Astrocyte (in vitro differentiated cells and primary cell): ENCODE results near the gene BATF3. TPM values are rescaled to one million over a fixed set of nuclear protein-coding genes. Genes with fewer than 3 reads are reported as not detected.

Experiments used
- DNase-seq: peaks from one replicate; pipeline ENCODE4 v3.0.0-alpha.2; 2010; ENCODE audit warnings: low read depth
- FAIRE-seq: peaks from 2 replicates; lab custom pipeline; 2011; peaks lifted over from hg19 to GRCh38; lab: Jason Lieb, UNC
- H2AFZ ChIP-seq: 2 replicates; pipeline ENCODE4 v1.6.0; 2012; ENCODE audit warnings: low read depth, low read length, inconsistent platforms
- H3K27ac ChIP-seq: 2 replicates; pipeline ENCODE4 v1.5.1; 2011; ENCODE audit warnings: low read depth, low read length, inconsistent platforms
- H3K27me3 ChIP-seq: 2 replicates; pipeline ENCODE4 v1.6.0; 2011; ENCODE audit warnings: low read length, inconsistent platforms; ENCODE audit not compliant: insufficient read depth
- H3K36me3 ChIP-seq: 2 replicates; pipeline ENCODE4 v1.5.1; 2011; ENCODE audit warnings: low read length, inconsistent platforms; ENCODE audit not compliant: insufficient read depth
- H3K4me1 ChIP-seq: 2 replicates; pipeline ENCODE4 v1.5.1; 2011; ENCODE audit warnings: low read length, inconsistent platforms; ENCODE audit not compliant: insufficient read depth
- H3K4me2 ChIP-seq: 2 replicates; pipeline ENCODE4 v1.6.0; 2012; ENCODE audit warnings: low read length, inconsistent platforms
- H3K4me3 ChIP-seq: 2 replicates; pipeline ENCODE4 v1.5.1; 2011; ENCODE audit warnings: low read depth, mild to moderate bottlenecking, low read length, inconsistent platforms; ENCODE audit not compliant: insufficient read depth
- H3K79me2 ChIP-seq: 2 replicates; pipeline ENCODE4 v1.6.0; 2012; ENCODE audit warnings: mild to moderate bottlenecking, low read length, inconsistent platforms; ENCODE audit not compliant: insufficient read depth
- H3K9ac ChIP-seq: 2 replicates; pipeline ENCODE4 v1.6.0; 2012; ENCODE audit warnings: mild to moderate bottlenecking, low read length, inconsistent platforms
- H3K9me3 ChIP-seq: 2 replicates; pipeline ENCODE4 v1.5.1; 2012; ENCODE audit warnings: low read depth, mild to moderate bottlenecking, low read length, inconsistent platforms; ENCODE audit not compliant: insufficient read depth
- H4K20me1 ChIP-seq: 2 replicates; pipeline ENCODE4 v1.6.0; 2012; ENCODE audit warnings: low read length, inconsistent platforms; ENCODE audit not compliant: insufficient read depth
- H3K27ac Mint-ChIP-seq: one replicate; pipeline ENCODE4 v1.8.0; 2021; ENCODE audit warnings: mild to moderate bottlenecking, mixed read lengths; ENCODE audit not compliant: unreplicated experiment
- H3K27me3 Mint-ChIP-seq: one replicate; pipeline ENCODE4 v1.8.0; 2021; ENCODE audit warnings: low read depth, mixed read lengths; ENCODE audit not compliant: unreplicated experiment
- H3K36me3 Mint-ChIP-seq: one replicate; pipeline ENCODE4 v1.8.0; 2021; ENCODE audit warnings: low read depth, mixed read lengths; ENCODE audit not compliant: unreplicated experiment
- H3K4me1 Mint-ChIP-seq: one replicate; pipeline ENCODE4 v1.8.0; 2021; ENCODE audit warnings: low read depth, mixed read lengths; ENCODE audit not compliant: unreplicated experiment
- H3K4me3 Mint-ChIP-seq: one replicate; pipeline ENCODE4 v1.8.0; 2021; ENCODE audit warnings: mild to moderate bottlenecking, moderate library complexity, mixed read lengths; ENCODE audit not compliant: unreplicated experiment
- H3K9me3 Mint-ChIP-seq: one replicate; pipeline ENCODE4 v1.8.0; 2021; ENCODE audit warnings: mild to moderate bottlenecking, mixed read lengths; ENCODE audit not compliant: unreplicated experiment
- EZH2 ChIP-seq: IDR thresholded peaks from 2 replicates; pipeline ENCODE4 v1.6.1; 2012; ENCODE audit warnings: mild to moderate bottlenecking, low read length, inconsistent platforms; ENCODE audit not compliant: insufficient read depth
- total RNA-seq: library from RNA; stranded (reverse); gene quantifications from 2 replicates; pipeline ENCODE4 v1.2.1, GENCODE V29; 2021
- TF ChIP-seq, protein P1 (sequence below): IDR thresholded peaks from 2 replicates; pipeline ENCODE4 v1.5.1; 2011; ENCODE audit warnings: low read depth, mild to moderate bottlenecking, inconsistent platforms, low read length, moderate library complexity; ENCODE audit not compliant: insufficient read depth

Gene BATF3
- total RNA-seq, 1 donor from 2014 or later, result 1.9 TPM

DNA sequence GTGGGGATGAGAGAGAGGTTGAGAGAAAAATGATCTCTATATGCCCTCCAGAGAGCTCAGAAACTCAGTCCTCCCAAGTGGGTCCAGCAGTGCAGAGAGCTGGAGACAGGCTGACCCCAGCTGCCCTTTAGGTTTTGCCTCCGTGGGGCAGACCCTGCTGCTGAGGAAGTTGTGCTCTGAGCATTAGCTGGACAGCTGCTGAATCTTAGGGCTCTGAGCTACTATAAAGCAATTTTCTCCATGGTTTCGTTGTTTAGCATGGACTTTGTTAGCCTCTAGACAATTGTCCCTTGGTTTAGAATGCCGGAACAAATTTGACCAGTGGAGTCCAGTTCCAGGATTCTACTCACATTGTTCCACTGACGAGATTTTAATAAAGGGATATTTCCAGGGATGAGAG is 22.1 kb downstream of the BATF3 start:
- no peak overlapping the region for H3K27ac ChIP-seq
- no peaks in the 10 kb centered on the region for H4K20me1 ChIP-seq
- no peaks in the 10 kb centered on the region for H3K4me1 ChIP-seq
- Mint-ChIP-seq H3K4me3 (no peak overlapping the region), H3K27me3 (peaks cover 10% of the 10 kb centered on the region), H3K27ac (no peak overlapping the region), H3K36me3 (no peaks in the 10 kb centered on the region), H3K9me3 (no peaks in the 10 kb centered on the region), H3K4me1 (no peaks in the 10 kb centered on the region)
- H2AFZ ChIP-seq, result no peak overlapping the region
- no peak overlapping the region for H3K9ac ChIP-seq
- no peaks in the 10 kb centered on the region for H3K79me2 ChIP-seq
- H3K9me3 ChIP-seq, result no peaks in the 10 kb centered on the region
- DNase-seq (no peak), FAIRE-seq (no peak)
- H3K4me2 ChIP-seq, result no peak overlapping the region
- H3K36me3 ChIP-seq, result no peaks in the 10 kb centered on the region
- peaks cover 2% of the 10 kb centered on the region for H3K27me3 ChIP-seq
- H3K4me3 ChIP-seq, result no peak overlapping the region
- no peak for TF ChIP-seq EZH2
- TF ChIP-seq, protein P1, sequence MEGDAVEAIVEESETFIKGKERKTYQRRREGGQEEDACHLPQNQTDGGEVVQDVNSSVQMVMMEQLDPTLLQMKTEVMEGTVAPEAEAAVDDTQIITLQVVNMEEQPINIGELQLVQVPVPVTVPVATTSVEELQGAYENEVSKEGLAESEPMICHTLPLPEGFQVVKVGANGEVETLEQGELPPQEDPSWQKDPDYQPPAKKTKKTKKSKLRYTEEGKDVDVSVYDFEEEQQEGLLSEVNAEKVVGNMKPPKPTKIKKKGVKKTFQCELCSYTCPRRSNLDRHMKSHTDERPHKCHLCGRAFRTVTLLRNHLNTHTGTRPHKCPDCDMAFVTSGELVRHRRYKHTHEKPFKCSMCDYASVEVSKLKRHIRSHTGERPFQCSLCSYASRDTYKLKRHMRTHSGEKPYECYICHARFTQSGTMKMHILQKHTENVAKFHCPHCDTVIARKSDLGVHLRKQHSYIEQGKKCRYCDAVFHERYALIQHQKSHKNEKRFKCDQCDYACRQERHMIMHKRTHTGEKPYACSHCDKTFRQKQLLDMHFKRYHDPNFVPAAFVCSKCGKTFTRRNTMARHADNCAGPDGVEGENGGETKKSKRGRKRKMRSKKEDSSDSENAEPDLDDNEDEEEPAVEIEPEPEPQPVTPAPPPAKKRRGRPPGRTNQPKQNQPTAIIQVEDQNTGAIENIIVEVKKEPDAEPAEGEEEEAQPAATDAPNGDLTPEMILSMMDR, result no peak

DNA sequence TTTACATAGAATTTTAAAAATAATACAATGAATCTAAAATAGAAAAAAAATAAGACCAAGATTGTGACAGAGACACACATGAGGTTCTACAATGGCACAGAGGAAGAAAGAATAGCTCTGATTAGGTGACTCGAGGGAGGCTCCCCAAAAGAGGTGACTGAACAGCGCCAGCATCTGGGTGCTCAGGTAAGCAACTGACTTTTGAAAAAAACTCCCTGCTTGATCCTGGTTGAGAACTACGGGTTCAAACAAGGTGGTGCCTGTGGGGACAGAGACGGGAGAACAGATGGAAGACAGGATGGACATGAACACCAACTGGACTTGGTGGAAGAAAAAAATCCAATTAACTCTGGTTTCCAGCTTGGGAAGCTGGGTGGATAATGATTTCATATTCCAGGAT is 22.5 kb downstream of the BATF3 start:
- TF ChIP-seq, protein P1, result no peak
- no peak for TF ChIP-seq EZH2
- peaks cover 1% of the 10 kb centered on the region for H3K4me1 ChIP-seq
- H3K79me2 ChIP-seq, result no peaks in the 10 kb centered on the region
- Mint-ChIP-seq H3K36me3 (no peaks in the 10 kb centered on the region), H3K4me3 (no peak overlapping the region), H3K9me3 (no peaks in the 10 kb centered on the region), H3K27me3 (peaks cover 10% of the 10 kb centered on the region), H3K4me1 (peaks cover 2% of the 10 kb centered on the region), H3K27ac (no peak overlapping the region)
- H2AFZ ChIP-seq, result no peak overlapping the region
- no peak overlapping the region for H3K9ac ChIP-seq
- no peaks in the 10 kb centered on the region for H3K36me3 ChIP-seq
- peaks cover 3% of the 10 kb centered on the region for H3K27me3 ChIP-seq
- no peaks in the 10 kb centered on the region for H3K9me3 ChIP-seq
- FAIRE-seq (no peak), DNase-seq (no peak)
- no peak overlapping the region for H3K27ac ChIP-seq
- no peak overlapping the region for H3K4me3 ChIP-seq
- no peak overlapping the region for H3K4me2 ChIP-seq
- no peaks in the 10 kb centered on the region for H4K20me1 ChIP-seq

DNA sequence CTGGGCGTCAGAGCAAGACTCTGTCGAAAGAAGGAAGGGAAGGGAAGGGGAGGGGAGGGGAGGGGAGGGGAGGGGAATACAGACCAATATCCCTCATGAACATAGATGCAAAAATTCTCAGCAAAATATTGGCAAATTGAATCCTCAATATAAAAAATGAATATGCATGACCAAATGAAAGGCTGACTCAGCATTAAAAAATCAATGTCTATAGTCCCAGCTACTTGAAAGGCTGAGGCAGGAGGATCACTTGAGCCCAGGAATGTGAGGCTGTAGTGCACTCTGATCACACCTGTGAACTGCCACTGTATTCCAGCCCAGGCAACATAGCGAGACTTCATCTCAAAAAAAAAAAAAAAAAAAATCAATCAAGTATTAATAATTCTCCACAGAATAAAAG is 24.0 kb downstream of the BATF3 start:
- Mint-ChIP-seq H3K27ac (no peak overlapping the region), H3K36me3 (no peaks in the 10 kb centered on the region), H3K4me3 (no peak overlapping the region), H3K9me3 (no peaks in the 10 kb centered on the region), H3K4me1 (peaks cover 15% of the 10 kb centered on the region), H3K27me3 (peaks cover 10% of the 10 kb centered on the region)
- H2AFZ ChIP-seq, result no peak overlapping the region
- H4K20me1 ChIP-seq, result no peaks in the 10 kb centered on the region
- DNase-seq, result no peak
- H3K79me2 ChIP-seq, result no peaks in the 10 kb centered on the region
- no peak for TF ChIP-seq EZH2
- TF ChIP-seq, protein P1, result no peak
- H3K27me3 ChIP-seq, result peaks cover 3% of the 10 kb centered on the region
- no peak overlapping the region for H3K27ac ChIP-seq
- no peak overlapping the region for H3K4me2 ChIP-seq
- H3K36me3 ChIP-seq, result no peaks in the 10 kb centered on the region
- H3K9me3 ChIP-seq, result no peaks in the 10 kb centered on the region
- FAIRE-seq, result no peak
- no peak overlapping the region for H3K9ac ChIP-seq
- H3K4me1 ChIP-seq, result peaks cover 12% of the 10 kb centered on the region
- H3K4me3 ChIP-seq, result no peak overlapping the region
